Neural progenitor cell (in vitro differentiated cells): ENCODE data around the gene ATRN. TPM values are rescaled to one million over a fixed set of nuclear protein-coding genes. Genes with fewer than 3 reads are reported as not detected.

Source experiments
- DNase-seq: peaks from one replicate; pipeline ENCODE4 v3.0.0-alpha.2; 2016; ENCODE audit warnings: low spot score
- H2AFZ ChIP-seq: fragments of 200-600 bp; sonication (generic); replicated peaks from 2 replicates; pipeline ENCODE4 v1.6.1; 2016; ENCODE audit warnings: antibody characterized with exemption
- H3F3A ChIP-seq: fragments of 200-600 bp; sonication (generic); 2 replicates; pipeline ENCODE4 v1.6.1; 2016; ENCODE audit warnings: antibody characterized with exemption, low read depth
- H3K27ac ChIP-seq: fragments of 200-600 bp; sonication (generic); 2 replicates; pipeline ENCODE4 v1.5.1; 2016; ENCODE audit warnings: mild to moderate bottlenecking
- H3K27me3 ChIP-seq: fragments of 200-600 bp; sonication (generic); 2 replicates; pipeline ENCODE4 v1.6.1; 2016; ENCODE audit warnings: mild to moderate bottlenecking, moderate library complexity
- H3K36me3 ChIP-seq: fragments of 200-600 bp; sonication (generic); 2 replicates; pipeline ENCODE4 v1.5.1; 2016
- H3K4me1 ChIP-seq: fragments of 200-600 bp; sonication (generic); 2 replicates; pipeline ENCODE4 v1.6.1; 2016; ENCODE audit warnings: mixed run types
- H3K4me2 ChIP-seq: fragments of 200-600 bp; sonication (generic); 2 replicates; pipeline ENCODE4 v1.6.1; 2016
- H3K4me3 ChIP-seq: fragments of 200-600 bp; sonication (generic); 2 replicates; pipeline ENCODE4 v1.5.1; 2016
- H3K79me2 ChIP-seq: fragments of 200-600 bp; sonication (generic); 2 replicates; pipeline ENCODE4 v1.6.1; 2016; ENCODE audit warnings: low read depth
- H3K9ac ChIP-seq: fragments of 200-600 bp; sonication (generic); 2 replicates; pipeline ENCODE4 v1.6.1; 2016
- H3K9me3 ChIP-seq: fragments of 200-600 bp; sonication (generic); 2 replicates; pipeline ENCODE4 v1.5.1; 2016; ENCODE audit warnings: low read depth
- H4K20me1 ChIP-seq: fragments of 200-600 bp; sonication (generic); 2 replicates; pipeline ENCODE4 v1.6.1; 2016; ENCODE audit warnings: low read depth
- H3K27ac Mint-ChIP-seq: 3 replicates; pipeline ENCODE4 v1.8.0; 2021; ENCODE audit warnings: mixed read lengths
- H3K27me3 Mint-ChIP-seq: 2 replicates; pipeline ENCODE4 v1.8.0; 2022; ENCODE audit warnings: low read depth, mild to moderate bottlenecking, inconsistent platforms, moderate library complexity, mixed read lengths; ENCODE audit not compliant: insufficient read depth
- H3K36me3 Mint-ChIP-seq: 3 replicates; pipeline ENCODE4 v1.8.0; 2021; ENCODE audit warnings: mixed read lengths
- H3K4me1 Mint-ChIP-seq: 3 replicates; pipeline ENCODE4 v1.8.0; 2021; ENCODE audit warnings: mixed read lengths
- H3K4me3 Mint-ChIP-seq: 3 replicates; pipeline ENCODE4 v1.8.0; 2021; ENCODE audit warnings: mild to moderate bottlenecking, moderate library complexity, mixed read lengths
- H3K9me3 Mint-ChIP-seq: 3 replicates; pipeline ENCODE4 v1.8.0; 2020; ENCODE audit warnings: mixed read lengths
- EZH2 ChIP-seq: fragments of 200-600 bp; sonication (generic); IDR thresholded peaks from 2 replicates; pipeline ENCODE4 v1.6.1; 2017; ENCODE audit warnings: antibody characterized with exemption, mild to moderate bottlenecking, moderate library complexity
- EZH2phosphoT487 ChIP-seq: fragments of 200-600 bp; sonication (generic); IDR thresholded peaks from 2 replicates; pipeline ENCODE4 v1.6.1; 2017; ENCODE audit warnings: antibody characterized with exemption
- total RNA-seq: library from RNA; depleted of rRNA; stranded (reverse); fragments of >200 nt; gene quantifications from 2 replicates; pipeline ENCODE4 v1.2.3, GENCODE V29; 2015; ENCODE audit warnings: low replicate concordance
- TF ChIP-seq, protein P1 (sequence below): fragments of 200-600 bp; sonication (generic); IDR thresholded peaks from 2 replicates; pipeline ENCODE4 v1.5.1; 2017; ENCODE audit warnings: antibody characterized with exemption, mild to moderate bottlenecking

Gene ATRN
- total RNA-seq, 1 donor from 2014 or later = 36.8 TPM

DNA sequence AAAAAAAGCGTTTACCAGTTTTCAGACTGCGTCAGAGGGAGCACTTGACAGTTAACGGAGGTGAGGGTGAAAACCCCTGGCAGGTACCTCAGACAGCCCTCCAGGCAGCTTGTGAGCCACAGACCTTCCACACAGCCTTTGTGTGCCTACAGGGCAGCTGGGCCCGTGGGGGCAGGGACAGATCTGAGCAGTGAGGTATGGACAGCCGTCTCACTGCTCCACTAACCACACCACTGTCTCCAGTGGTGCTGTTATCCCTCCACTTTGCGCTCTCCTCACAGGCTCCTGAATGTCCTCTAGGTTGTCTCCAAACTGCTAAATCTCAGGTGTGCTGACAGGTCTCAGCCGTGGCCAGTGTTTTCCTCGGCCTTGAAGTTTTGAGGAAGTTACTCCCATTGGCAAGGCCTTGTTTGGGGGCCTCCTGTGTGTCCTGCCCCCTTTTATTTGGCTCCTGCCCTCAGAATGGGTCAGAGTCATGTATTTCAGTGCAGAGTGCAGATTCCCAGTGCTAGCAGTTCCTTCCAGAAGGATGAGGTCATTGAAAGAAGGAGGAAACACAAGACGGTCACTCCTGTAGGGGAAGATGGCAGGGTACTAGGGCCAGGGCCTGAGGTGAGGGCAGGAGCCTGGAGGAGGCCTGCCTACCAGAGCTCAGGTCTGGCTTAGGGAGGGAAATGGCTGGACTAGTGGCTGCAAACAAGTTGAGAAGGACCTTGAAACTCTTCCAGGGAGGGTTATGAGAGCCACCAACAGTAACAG, 180.6 kb downstream of the ATRN start:
- Mint-ChIP-seq H3K4me3 (no peak overlapping the region), H3K4me1 (peaks cover 16% of the 10 kb centered on the region), H3K36me3 (peaks cover 6% of the 10 kb centered on the region), H3K9me3 (peaks cover 4% of the 10 kb centered on the region), H3K27ac (no peak overlapping the region), H3K27me3 (peaks cover 2% of the 10 kb centered on the region)
- TF ChIP-seq, protein P1, sequence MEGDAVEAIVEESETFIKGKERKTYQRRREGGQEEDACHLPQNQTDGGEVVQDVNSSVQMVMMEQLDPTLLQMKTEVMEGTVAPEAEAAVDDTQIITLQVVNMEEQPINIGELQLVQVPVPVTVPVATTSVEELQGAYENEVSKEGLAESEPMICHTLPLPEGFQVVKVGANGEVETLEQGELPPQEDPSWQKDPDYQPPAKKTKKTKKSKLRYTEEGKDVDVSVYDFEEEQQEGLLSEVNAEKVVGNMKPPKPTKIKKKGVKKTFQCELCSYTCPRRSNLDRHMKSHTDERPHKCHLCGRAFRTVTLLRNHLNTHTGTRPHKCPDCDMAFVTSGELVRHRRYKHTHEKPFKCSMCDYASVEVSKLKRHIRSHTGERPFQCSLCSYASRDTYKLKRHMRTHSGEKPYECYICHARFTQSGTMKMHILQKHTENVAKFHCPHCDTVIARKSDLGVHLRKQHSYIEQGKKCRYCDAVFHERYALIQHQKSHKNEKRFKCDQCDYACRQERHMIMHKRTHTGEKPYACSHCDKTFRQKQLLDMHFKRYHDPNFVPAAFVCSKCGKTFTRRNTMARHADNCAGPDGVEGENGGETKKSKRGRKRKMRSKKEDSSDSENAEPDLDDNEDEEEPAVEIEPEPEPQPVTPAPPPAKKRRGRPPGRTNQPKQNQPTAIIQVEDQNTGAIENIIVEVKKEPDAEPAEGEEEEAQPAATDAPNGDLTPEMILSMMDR = no peak
- TF ChIP-seq EZH2phosphoT487 (no peak), EZH2 (no peak)
- Histone ChIP-seq H2AFZ (no peak overlapping the region), H3K9ac (no peak overlapping the region), H4K20me1 (no peaks in the 10 kb centered on the region), H3K9me3 (no peaks in the 10 kb centered on the region), H3F3A (no peaks in the 10 kb centered on the region), H3K27me3 (no peaks in the 10 kb centered on the region), H3K4me2 (no peak overlapping the region), H3K36me3 (no peaks in the 10 kb centered on the region), H3K4me1 (peaks cover 8% of the 10 kb centered on the region), H3K4me3 (no peak overlapping the region), H3K79me2 (no peaks in the 10 kb centered on the region), H3K27ac (no peak overlapping the region)
- DNase-seq = no peak

DNA sequence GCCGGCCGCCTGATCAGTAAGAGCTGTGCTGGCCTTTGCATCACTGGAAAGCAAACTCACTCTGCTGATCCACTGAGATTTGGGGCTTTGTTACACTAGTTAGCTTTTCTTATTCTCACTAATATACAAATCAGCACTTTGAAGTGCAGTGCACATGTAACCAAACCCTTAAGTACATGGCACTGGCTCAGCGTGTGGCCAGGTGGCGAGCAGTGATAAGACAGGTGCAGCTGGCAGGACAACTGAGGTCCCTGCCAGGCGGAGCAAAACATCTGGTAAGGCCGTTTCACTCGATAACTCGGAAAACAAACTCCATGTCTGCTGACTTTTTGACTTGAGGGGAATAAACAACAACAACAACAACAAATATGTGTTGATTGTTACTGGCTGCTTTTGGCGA, 181.4 kb downstream of the ATRN start:
- peaks cover 5% of the 10 kb centered on the region for H3K36me3 Mint-ChIP-seq
- Histone ChIP-seq H3K79me2 (no peaks in the 10 kb centered on the region), H3F3A (no peaks in the 10 kb centered on the region), H3K27ac (no peak overlapping the region), H3K4me1 (peaks cover 8% of the 10 kb centered on the region), H3K36me3 (no peaks in the 10 kb centered on the region), H4K20me1 (no peaks in the 10 kb centered on the region), H3K4me2 (no peak overlapping the region), H3K27me3 (no peaks in the 10 kb centered on the region), H3K4me3 (no peak overlapping the region), H3K9me3 (no peaks in the 10 kb centered on the region), H2AFZ (no peak overlapping the region), H3K9ac (no peak overlapping the region)
- H3K27ac Mint-ChIP-seq = no peak overlapping the region
- no peak for DNase-seq
- H3K4me3 Mint-ChIP-seq = no peak overlapping the region
- H3K4me1 Mint-ChIP-seq = peaks cover 16% of the 10 kb centered on the region
- peaks cover 3% of the 10 kb centered on the region for H3K27me3 Mint-ChIP-seq
- H3K9me3 Mint-ChIP-seq = peaks cover 4% of the 10 kb centered on the region
- no peak for TF ChIP-seq EZH2
- TF ChIP-seq, protein P1 = no peak
- TF ChIP-seq EZH2phosphoT487 = no peak

GRCh38 chr20:3652676-3653596, 182.1 kb downstream of the ATRN start:
- Histone ChIP-seq H3K27ac (no peak overlapping the region), H3K79me2 (no peaks in the 10 kb centered on the region), H2AFZ (no peak overlapping the region), H3F3A (no peaks in the 10 kb centered on the region), H3K4me3 (no peak overlapping the region), H3K4me1 (peaks cover 8% of the 10 kb centered on the region), H3K27me3 (no peaks in the 10 kb centered on the region), H3K36me3 (no peaks in the 10 kb centered on the region), H4K20me1 (no peaks in the 10 kb centered on the region), H3K4me2 (no peak overlapping the region), H3K9me3 (no peaks in the 10 kb centered on the region), H3K9ac (no peak overlapping the region)
- DNase-seq = no peak
- peaks cover 3% of the 10 kb centered on the region for H3K27me3 Mint-ChIP-seq
- TF ChIP-seq, protein P1 = no peak
- TF ChIP-seq EZH2 (no peak), EZH2phosphoT487 (no peak)
- peaks cover 11% of the 10 kb centered on the region for H3K4me1 Mint-ChIP-seq
- no peak overlapping the region for H3K4me3 Mint-ChIP-seq
- peaks cover 4% of the 10 kb centered on the region for H3K9me3 Mint-ChIP-seq
- no peak overlapping the region for H3K27ac Mint-ChIP-seq
- H3K36me3 Mint-ChIP-seq = peaks cover 5% of the 10 kb centered on the region
